HFF-Myc (cell line): Measurements from ENCODE around the gene ABLIM2.
"Not testable (repeated sequence)": the region's sequence is repeated elsewhere in the genome, so short reads cannot be mapped to it uniquely, and the experiment has no call there.

Source experiments
- DNase-seq: peaks from one replicate; pipeline ENCODE4 v3.0.0-alpha.2; 2011; ENCODE audit warnings: low read depth; ENCODE audit errors: extremely low read depth
- H3K4me3 ChIP-seq: replicated peaks from 2 replicates; pipeline ENCODE4 v1.5.1; 2011; ENCODE audit warnings: low read depth, mild to moderate bottlenecking, control low read depth, low read length
- TF ChIP-seq, protein P1 (sequence below): IDR thresholded peaks from 2 replicates; pipeline ENCODE4 v1.5.1; 2012; ENCODE audit warnings: mild to moderate bottlenecking, low read depth, low read length, control low read depth; ENCODE audit errors: missing control alignments

The ABLIM2 gene

DNA sequence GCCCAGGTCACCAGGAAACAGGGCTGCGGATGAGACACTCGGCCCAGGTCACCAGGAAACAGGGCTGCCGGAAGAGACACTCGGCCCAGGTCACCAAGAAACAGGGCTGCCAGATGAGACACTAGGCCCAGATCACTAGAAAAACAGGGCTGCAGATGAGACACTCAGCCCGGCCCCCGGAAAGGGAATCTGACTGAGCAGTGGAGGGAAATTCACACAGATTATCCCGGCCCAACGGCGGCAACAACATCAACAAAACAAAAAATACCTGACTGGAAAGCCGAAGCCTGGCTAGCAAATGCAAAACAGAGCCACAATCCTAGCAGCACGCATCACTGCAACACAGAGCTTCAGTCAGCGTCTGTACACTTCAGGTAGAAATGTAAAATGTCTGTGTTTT lies 239.6 kb downstream of the ABLIM2 start:
- no peak overlapping the region for H3K4me3 ChIP-seq
- no peak for DNase-seq
- TF ChIP-seq, protein P1, sequence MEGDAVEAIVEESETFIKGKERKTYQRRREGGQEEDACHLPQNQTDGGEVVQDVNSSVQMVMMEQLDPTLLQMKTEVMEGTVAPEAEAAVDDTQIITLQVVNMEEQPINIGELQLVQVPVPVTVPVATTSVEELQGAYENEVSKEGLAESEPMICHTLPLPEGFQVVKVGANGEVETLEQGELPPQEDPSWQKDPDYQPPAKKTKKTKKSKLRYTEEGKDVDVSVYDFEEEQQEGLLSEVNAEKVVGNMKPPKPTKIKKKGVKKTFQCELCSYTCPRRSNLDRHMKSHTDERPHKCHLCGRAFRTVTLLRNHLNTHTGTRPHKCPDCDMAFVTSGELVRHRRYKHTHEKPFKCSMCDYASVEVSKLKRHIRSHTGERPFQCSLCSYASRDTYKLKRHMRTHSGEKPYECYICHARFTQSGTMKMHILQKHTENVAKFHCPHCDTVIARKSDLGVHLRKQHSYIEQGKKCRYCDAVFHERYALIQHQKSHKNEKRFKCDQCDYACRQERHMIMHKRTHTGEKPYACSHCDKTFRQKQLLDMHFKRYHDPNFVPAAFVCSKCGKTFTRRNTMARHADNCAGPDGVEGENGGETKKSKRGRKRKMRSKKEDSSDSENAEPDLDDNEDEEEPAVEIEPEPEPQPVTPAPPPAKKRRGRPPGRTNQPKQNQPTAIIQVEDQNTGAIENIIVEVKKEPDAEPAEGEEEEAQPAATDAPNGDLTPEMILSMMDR: no peak

DNA sequence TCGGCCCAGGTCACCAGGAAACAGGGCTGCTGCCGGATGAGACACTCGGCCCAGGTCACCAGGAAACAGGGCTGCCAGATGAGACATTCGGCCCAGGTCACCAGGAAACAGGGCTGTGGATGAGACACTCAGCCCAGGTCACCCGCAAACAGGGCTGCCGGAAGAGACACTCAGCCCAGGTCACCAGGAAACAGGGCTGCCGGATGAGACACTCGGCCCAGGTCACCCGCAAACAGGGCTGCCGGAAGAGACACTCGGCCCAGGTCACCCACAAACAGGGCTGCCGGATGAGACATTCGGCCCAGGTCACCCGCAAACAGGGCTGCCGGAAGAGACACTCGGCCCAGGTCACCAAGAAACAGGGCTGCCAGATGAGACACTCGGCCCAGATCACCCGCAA lies 240.4 kb downstream of the ABLIM2 start:
- DNase-seq, H3K4me3 ChIP-seq: not testable (repeated sequence)

DNA sequence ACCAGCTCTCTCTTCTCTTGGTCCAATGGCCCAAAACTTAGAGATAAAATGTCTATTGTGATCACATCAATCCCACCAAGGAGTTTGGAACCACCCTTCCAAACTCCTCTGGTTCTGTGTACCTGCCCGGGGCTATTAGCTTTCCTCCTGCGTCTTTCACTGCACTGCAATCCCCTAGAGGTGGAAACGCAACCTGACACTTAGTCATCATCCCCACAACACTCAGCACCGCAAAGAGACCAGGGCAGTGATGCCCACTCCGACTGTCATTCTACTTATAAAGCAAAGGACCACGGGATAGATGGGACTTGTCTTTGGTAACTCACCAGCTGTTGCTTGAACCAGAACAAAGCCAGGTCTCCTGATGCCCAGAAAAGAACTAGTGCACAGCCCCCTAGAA lies 240.9 kb downstream of the ABLIM2 start:
- TF ChIP-seq, protein P1: no peak
- DNase-seq: no peak
- no peak overlapping the region for H3K4me3 ChIP-seq

DNA sequence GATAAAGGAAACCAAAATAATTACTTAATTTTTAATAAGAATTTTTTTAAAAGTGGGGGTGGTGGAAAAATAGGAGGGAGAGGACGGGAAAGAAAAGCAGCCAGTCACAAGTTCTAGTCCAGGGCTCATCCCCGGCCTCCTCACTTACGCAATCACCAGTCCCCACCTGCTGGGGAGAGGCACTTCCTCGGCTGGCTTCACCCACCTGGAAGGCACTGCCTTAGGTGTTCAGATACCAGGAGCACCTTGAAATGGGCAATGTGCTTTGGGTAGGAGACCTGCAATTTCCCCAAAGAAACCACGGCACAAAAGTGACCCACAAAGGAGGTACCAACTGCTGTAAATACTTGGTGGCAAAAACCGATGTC lies 242.8 kb downstream of the ABLIM2 start:
- TF ChIP-seq, protein P1: no peak
- DNase-seq: no peak
- H3K4me3 ChIP-seq: no peak overlapping the region
